IMR-90 (cell line): ENCODE measurements around the gene NAGS. TPM values are rescaled to one million over a fixed set of nuclear protein-coding genes. Genes with fewer than 3 reads are reported as not detected.
"Not testable (repeated sequence)": the region's sequence is repeated elsewhere in the genome, so short reads cannot be mapped to it uniquely, and the experiment has no call there.

Experiments used
- ATAC-seq: fragments of 200-7000 bp; cut with Tn5 transposase; 2 replicates; pipeline ENCODE4 v1.9.1; 2020; ENCODE audit warnings: low read depth, mild to moderate bottlenecking, moderate library complexity
- BruUV-seq: library from RNA; stranded (reverse); fragments of 400-500 nt; replicated peaks from 2 replicates; lab custom pipeline; 2021; lab: Mats Ljungman, UMichigan
- CTCF ChIA-PET: fragments of 300-600 bp; formaldehyde crosslinking; extraction: SDS; loops from one replicate; lab custom pipeline; 2021; ENCODE audit warnings: antibody characterized with exemption; lab: Yijun Ruan, JAX
- POLR2A ChIA-PET: fragments of 300-600 bp; sonication (Branson Sonifier 250); formaldehyde crosslinking; loops from one replicate; lab custom pipeline; 2022; ENCODE audit warnings: antibody characterized with exemption; ENCODE audit not compliant: unreplicated experiment; lab: Charles Lee
- DNase-seq: peaks from one replicate; pipeline ENCODE4 v3.0.0; 2013
- H2AFZ ChIP-seq: replicated peaks from 2 replicates; pipeline ENCODE3; 2013; ENCODE audit warnings: low read length, mild to moderate bottlenecking; ENCODE audit not compliant: poor library complexity
- H2AK5ac ChIP-seq: 2 replicates; pipeline ENCODE4 v1.6.1; 2013; ENCODE audit warnings: low read depth, low read length, inconsistent platforms
- H2AK9ac ChIP-seq: replicated peaks from 2 replicates; pipeline ENCODE3; 2013; ENCODE audit warnings: mild to moderate bottlenecking, low read depth, low read length, moderate library complexity; ENCODE audit not compliant: poor library complexity
- H2BK120ac ChIP-seq: 2 replicates; pipeline ENCODE4 v1.6.1; 2013; ENCODE audit warnings: low read depth, low read length, inconsistent platforms
- H2BK15ac ChIP-seq: 3 replicates; pipeline ENCODE4 v1.6.1; 2013; ENCODE audit warnings: low read depth, low read length, inconsistent platforms
- H2BK20ac ChIP-seq: 2 replicates; pipeline ENCODE4 v1.6.1; 2013; ENCODE audit warnings: low read depth, mild to moderate bottlenecking, inconsistent platforms, low read length, moderate library complexity
- H2BK5ac ChIP-seq: 2 replicates; pipeline ENCODE4 v1.6.1; 2013; ENCODE audit warnings: mild to moderate bottlenecking, low read depth, low read length, inconsistent platforms; ENCODE audit not compliant: poor library complexity, severe bottlenecking
- H3K14ac ChIP-seq: replicated peaks from 2 replicates; pipeline ENCODE4 v1.6.1; 2013; ENCODE audit warnings: low read depth, low read length, inconsistent platforms
- H3K18ac ChIP-seq: 2 replicates; pipeline ENCODE4 v1.6.1; 2013; ENCODE audit warnings: low read depth, low read length, control low read depth
- H3K23ac ChIP-seq: 2 replicates; pipeline ENCODE4 v1.6.1; 2013; ENCODE audit warnings: low read depth, low read length, inconsistent platforms
- H3K27ac ChIP-seq: 2 replicates; pipeline ENCODE4 v1.5.1; 2013; ENCODE audit warnings: mild to moderate bottlenecking, control low read depth, low read length; ENCODE audit not compliant: insufficient read depth
- H3K27me3 ChIP-seq: 2 replicates; pipeline ENCODE4 v1.6.1; 2013; ENCODE audit warnings: low read length; ENCODE audit not compliant: control insufficient read depth, insufficient read depth
- H3K36me3 ChIP-seq: 2 replicates; pipeline ENCODE4 v1.6.1; 2013; ENCODE audit warnings: low read length, mixed read lengths; ENCODE audit not compliant: control insufficient read depth, insufficient read depth
- H3K4ac ChIP-seq: 2 replicates; pipeline ENCODE4 v1.6.1; 2013; ENCODE audit warnings: low read depth, low read length, inconsistent platforms
- H3K4me1 ChIP-seq: 2 replicates; pipeline ENCODE4 v1.6.1; 2013; ENCODE audit warnings: low read length, mixed read lengths; ENCODE audit not compliant: control insufficient read depth, insufficient read depth
- H3K4me2 ChIP-seq: 2 replicates; pipeline ENCODE4 v1.6.1; 2013; ENCODE audit warnings: low read depth, mild to moderate bottlenecking, control low read depth, low read length, moderate library complexity
- H3K4me3 ChIP-seq: 2 replicates; pipeline ENCODE4 v1.5.1; 2013; ENCODE audit warnings: low read depth, mild to moderate bottlenecking, control low read depth, low read length, moderate library complexity; ENCODE audit not compliant: insufficient read depth
- H3K56ac ChIP-seq: 2 replicates; pipeline ENCODE4 v1.6.1; 2013; ENCODE audit warnings: low read length, inconsistent platforms; ENCODE audit not compliant: insufficient read depth; ENCODE audit errors: extremely low read depth
- H3K79me1 ChIP-seq, 2 experiments: 2 replicates each; pipeline ENCODE4 v1.6.1; 2013; ENCODE audit warnings: low read length in 2 of 2, inconsistent platforms in 1 of 2, low read depth in 1 of 2
- H3K9ac ChIP-seq: 2 replicates; pipeline ENCODE4 v1.6.1; 2013; ENCODE audit warnings: low read depth, low read length, control low read depth
- H3K9me1 ChIP-seq: 2 replicates; pipeline ENCODE4 v1.6.1; 2013; ENCODE audit warnings: low read length, inconsistent platforms; ENCODE audit not compliant: insufficient read depth
- H3K9me3 ChIP-seq: 2 replicates; pipeline ENCODE4 v1.6.1; 2013; ENCODE audit warnings: low read length; ENCODE audit not compliant: control insufficient read depth, insufficient read depth
- H4K20me1 ChIP-seq: 2 replicates; pipeline ENCODE4 v1.6.1; 2013; ENCODE audit warnings: low read length, inconsistent platforms; ENCODE audit not compliant: insufficient read depth
- H4K5ac ChIP-seq: 2 replicates; pipeline ENCODE4 v1.6.1; 2013; ENCODE audit warnings: mild to moderate bottlenecking, low read depth, low read length, control low read depth
- H4K8ac ChIP-seq, 2 experiments: 2 replicates each; pipeline ENCODE4 v1.6.1; 2013; ENCODE audit warnings: low read depth in 2 of 2, low read length in 2 of 2, control low read depth in 1 of 2, inconsistent platforms in 1 of 2
- H4K91ac ChIP-seq: 2 replicates; pipeline ENCODE4 v1.6.1; 2013; ENCODE audit warnings: low read depth, low read length, inconsistent platforms; ENCODE audit not compliant: insufficient read depth
- WGBS, 2 experiments: methylation state at CpG; one replicate each; pipeline versions ENCODE4 v1.1.5 to v1.1.7; 2013; ENCODE audit warnings: missing lambda C conversion rate in 2 of 2; ENCODE audit not compliant: insufficient read length in 1 of 2; ENCODE audit errors: extremely low coverage in 2 of 2; 5-methylcytosine and 5-hydroxymethylcytosine counted together
- dilution Hi-C: fragments of 300-500 bp; cut with HindIII; formaldehyde crosslinking; loops from one replicate; pipeline ENCODE4 v1.14.3; 2018; ENCODE audit warnings: low sequenced_read_pairs; ENCODE audit not compliant: unreplicated experiment
- in situ Hi-C: fragments of 300-500 bp; cut with MboI; formaldehyde crosslinking; loops from 3 replicates; pipeline ENCODE4 v1.14.3; 2019; ENCODE audit warnings: low sequenced_read_pairs, inconsistent platforms, mixed read lengths
- intact Hi-C: fragments of 100-400 bp; cut with micrococcal nuclease; formaldehyde crosslinking; loops from 2 replicates; pipeline ENCODE4 v1.10.0; 2022
- polyA plus RNA-seq, 3 experiments: library from polyadenylated mRNA; depleted of rRNA; stranded (reverse); fragments of >200 nt; gene quantifications; 2 replicates each; pipeline ENCODE4 v1.2.3, GENCODE V29; 2012; ENCODE audit warnings: low replicate concordance in 1 of 3
- total RNA-seq: library from RNA; depleted of rRNA; stranded (reverse); fragments of >200 nt; gene quantifications from 2 replicates; pipeline ENCODE4 v1.2.3, GENCODE V29; 2012

NAGS gene
- total and polyA plus RNA-seq, 2 of the 4 experiments (the other 2 are of a cell fraction) = 0.54 to 0.99 TPM

DNA sequence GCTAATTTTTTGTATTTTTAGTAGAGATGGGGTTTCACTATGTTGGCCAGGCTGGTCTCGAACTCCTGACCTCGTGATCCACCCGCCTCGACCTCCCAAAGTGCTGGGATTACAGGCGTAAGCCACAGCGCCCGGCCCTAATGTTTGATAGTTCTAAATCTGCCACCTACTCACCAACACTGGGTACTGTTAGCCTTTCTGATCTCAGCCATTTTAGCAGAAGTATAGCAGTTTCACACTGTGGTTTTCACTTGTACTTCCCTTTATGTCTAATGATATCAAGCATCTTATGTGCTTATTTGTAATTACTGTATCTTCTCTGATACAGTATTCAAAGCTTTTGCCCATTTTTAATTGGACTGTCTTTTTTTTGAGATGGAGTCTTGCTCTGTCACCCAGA, 42.5 kb downstream of the NAGS start:
- H3K9ac ChIP-seq, H3K18ac ChIP-seq, H2BK20ac ChIP-seq, H4K5ac ChIP-seq, H2BK5ac ChIP-seq, CTCF ChIA-PET, H2BK120ac ChIP-seq, H3K4me2 ChIP-seq, H3K4me1 ChIP-seq, H2AK9ac ChIP-seq, H3K56ac ChIP-seq, H4K8ac ChIP-seq, H3K9me1 ChIP-seq, in situ Hi-C loops, H3K4me3 ChIP-seq, BruUV-seq, H3K23ac ChIP-seq, H3K14ac ChIP-seq, ATAC-seq, H3K4ac ChIP-seq, DNase-seq, dilution Hi-C loops, H4K91ac ChIP-seq, H2AFZ ChIP-seq, H3K27me3 ChIP-seq, H3K9me3 ChIP-seq, H2BK15ac ChIP-seq, H3K27ac ChIP-seq, POLR2A ChIA-PET, H2AK5ac ChIP-seq: not testable (repeated sequence)
- Histone ChIP-seq H3K79me1 (peaks cover 20 to 65% of the 10 kb centered on the region in 2 experiments), H3K36me3 (peaks cover 32% of the 10 kb centered on the region), H4K20me1 (peaks cover 64% of the 10 kb centered on the region)
- intact Hi-C loops = loop anchor here (10.0 kb wide), 1 partner anchor 118 kb away; no protein-coding TSS in a partner anchor
- 100% methylated on average over 3 of the region's 7 CpGs; no CpG with 5 or more reads in 1 of the 2 experiments for WGBS, 2 experiments
